ENCODE results near the gene METTL9.

- TF ChIP-seq SMAD1 (IDR thresholded peaks at IDR 0.05; ENCODE audit: low read depth, low read length, partially characterized antibody), result no peak
- no peak for TF ChIP-seq PML (IDR thresholded peaks at IDR 0.05; ENCODE audit: low read length)
- TF ChIP-seq MAZ (CRISPR knock-in tag; conservative IDR thresholded peaks at IDR 0.05 in 1 of 2, IDR thresholded peaks at IDR 0.05 in 1 of 2), result no peak
Observed at GRCh38 chr16:21643785-21644184, 44.4 kb downstream of the METTL9 start.

Measured in K562 (cell line).